Measurements from ENCODE around the gene ENG. TPM values are rescaled to one million over a fixed set of nuclear protein-coding genes. Genes with fewer than 3 reads are reported as not detected.
"Not testable (repeated sequence)": the region's sequence is repeated elsewhere in the genome, so short reads cannot be mapped to it uniquely, and the experiment has no call there.

ENG gene
- total RNA-seq, 2 donors from 2014 or later = 132 to 392 TPM

DNA sequence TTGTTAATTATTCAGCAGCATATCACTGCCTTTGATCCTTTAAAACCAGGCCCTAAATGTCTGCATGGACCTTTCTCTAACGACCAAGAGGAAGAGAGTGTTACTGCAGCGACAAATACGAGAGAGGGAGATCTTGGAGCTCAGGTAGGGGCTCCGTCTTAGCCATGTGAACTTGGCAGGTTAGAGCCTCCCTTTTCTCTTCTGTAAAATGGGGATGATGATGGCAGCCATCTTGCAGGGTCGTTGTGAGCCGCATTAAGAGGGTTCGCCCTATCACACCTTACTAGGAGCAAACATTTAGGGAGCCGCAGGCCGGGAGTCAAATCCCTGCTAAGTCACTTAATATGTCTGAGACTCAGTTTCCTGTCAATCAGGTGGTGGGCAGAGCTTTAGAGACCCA, 1.6 kb downstream of the ENG start:
- no peak for DNase-seq
- no peak for ATAC-seq
- intact Hi-C loops (cut with DNase I) = no loop called here

DNA sequence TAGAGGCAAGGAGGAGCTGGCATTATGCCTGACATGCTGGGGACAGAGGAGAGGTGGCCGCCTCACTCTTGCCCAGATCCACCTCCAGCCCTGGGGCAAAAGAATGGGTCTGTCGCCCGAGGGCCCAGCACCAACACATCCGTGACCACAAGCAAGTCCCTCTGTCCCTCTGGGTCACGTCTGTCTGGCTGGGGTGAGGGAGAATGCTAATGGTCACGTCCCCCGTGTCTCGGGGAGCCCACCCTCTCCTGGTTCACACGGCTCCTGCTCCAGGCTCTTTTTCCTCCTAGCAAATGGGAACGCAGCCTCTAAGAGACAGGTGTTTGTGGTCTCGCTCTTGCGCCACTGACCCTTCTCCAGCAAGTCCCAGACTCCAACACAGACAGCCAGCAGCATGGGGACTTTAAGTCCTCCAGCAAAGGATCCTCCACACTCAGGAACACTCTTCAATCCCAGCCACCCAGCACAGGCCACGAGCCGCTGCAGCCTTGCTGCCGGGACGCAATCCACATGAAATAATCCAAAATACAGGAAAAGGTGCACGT, 4.1 kb downstream of the ENG start:
- ATAC-seq (no peak), DNase-seq (no peak)
- intact Hi-C loops (cut with DNase I) = no loop called here

DNA sequence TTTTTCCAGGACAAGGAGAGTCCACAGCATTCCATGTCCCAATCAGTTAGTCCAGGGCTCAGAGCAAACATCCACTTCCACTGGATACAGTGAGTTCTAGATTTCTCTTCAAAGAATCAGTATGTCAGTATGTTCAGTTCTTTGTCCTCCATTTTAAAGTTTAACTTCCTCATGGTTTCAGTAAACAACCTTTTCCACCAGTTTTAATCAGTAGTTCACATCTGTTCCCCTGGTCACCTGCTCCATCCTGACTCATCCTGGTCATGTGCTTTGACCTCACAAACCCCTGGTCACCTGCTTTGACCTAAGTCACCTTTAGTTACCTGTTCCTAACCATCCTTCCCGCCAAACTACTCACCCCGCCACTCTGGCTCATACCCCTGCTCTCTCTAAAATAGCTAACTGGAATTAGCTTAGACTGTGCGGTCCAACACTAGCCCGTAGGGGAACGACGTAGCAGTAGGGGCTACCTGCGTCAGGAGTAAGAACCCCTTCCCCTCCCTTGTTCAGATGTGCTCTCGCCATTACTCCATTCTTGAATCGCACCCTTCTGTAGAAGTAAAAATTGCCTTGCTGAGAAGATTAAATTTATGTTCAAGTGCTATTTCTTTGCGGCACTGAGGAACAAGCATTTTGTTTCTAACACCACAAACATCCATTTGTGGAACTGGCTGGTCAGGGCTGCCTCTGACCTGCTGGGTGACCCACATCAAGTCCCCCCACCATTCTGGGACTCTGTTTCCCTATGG, 5.5 kb downstream of the ENG start:
- no peak for ATAC-seq

DNA sequence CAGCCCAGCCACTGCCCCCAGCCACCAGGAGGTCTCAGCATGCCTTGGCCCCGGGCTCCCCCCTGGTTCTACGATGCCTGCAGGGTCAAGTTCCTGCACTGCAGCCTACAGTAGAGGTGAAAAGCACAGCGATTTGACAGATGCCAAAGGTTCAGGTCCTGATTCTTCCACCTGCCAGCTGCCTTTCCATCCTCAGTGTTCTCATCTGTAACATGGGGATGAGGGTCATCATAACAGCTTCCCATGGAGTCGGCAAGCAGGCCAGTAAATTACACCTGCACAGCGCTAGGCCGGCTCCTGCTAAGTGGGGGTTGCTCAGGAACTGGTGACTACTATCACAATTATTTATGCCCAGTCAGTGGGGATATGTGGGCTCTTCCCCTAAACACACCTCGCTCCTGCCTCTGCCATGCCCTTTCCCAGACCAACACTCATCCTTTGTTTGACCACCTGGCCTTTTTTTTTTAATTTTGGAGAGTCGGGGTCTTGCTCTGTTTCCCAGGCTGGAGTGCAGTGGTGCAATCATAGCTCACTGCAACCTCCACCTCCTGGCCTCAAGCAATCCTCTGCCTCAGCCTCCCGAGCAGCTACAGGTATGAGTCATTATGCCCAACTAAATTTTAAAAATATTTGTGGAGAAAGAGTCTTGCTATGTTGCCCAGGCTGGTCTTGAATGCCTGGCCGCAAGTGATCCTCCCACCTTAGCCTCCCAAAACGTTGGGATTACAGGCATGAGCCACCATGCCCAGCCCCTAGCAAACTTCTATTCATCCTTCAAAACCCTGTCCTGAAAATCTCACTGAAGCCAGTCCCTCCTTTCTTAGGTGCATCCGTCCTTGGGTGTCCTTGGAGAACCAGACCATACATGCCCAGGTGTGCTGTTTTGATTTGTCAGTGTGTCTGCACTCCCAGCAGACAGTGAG, 6.4 kb downstream of the ENG start:
- intact Hi-C loops (cut with DNase I) = no loop called here
- ATAC-seq (no peak), DNase-seq (no peak)

More for the DNA sequence above, 5.5 kb downstream of the ENG start:
- DNase-seq = no peak
- intact Hi-C loops (cut with DNase I) = no loop called here

DNA sequence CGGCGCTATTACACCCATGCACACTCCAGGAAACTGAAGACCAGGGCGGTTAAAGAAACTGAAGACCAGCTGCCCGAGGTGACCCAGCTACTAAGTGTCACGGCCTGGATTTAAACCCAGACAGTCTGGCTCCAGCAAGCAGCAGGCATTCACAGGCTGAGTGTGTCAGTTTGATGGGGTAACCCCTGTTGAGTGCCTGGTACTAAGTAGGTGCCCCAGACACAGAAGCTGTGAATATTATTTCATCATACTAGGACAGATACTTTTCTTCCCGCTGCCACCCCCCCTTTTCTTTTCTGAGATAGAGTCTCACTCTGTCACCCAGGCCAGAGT, 7.3 kb downstream of the ENG start:
- ATAC-seq = peak; percentile 39 to 60
- intact Hi-C loops (cut with DNase I) = no loop called here
- DNase-seq = peak; percentile 62

- intact Hi-C loops (cut with DNase I) = no loop called here
- DNase-seq (peak; percentile 75), ATAC-seq (peak; percentile 62 to 64)
These were observed 7.8 kb downstream of the ENG start for GRCh38 chr9:127846443-127847177.

DNA sequence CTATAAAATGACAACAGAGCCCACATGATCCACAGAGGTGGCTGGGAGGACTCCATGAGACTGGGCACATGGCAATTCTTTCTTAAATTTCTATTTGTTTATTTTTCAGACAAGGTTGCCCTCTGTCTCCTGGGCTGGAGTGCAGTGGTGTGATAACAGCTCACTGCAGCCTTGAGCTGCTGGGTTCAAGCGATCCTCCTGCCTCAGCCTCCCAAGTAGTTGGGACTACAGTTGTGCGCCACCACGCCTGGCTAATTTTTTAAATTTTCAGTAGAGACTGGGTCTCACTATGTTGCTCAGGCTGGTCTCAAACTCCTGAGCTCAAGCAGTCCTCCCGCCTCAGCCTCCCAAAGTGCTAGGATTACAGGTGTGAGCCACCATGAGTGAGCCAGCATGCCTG, 8.8 kb downstream of the ENG start:
- ATAC-seq; intact Hi-C loops (cut with DNase I); DNase-seq: not testable (repeated sequence)

DNA sequence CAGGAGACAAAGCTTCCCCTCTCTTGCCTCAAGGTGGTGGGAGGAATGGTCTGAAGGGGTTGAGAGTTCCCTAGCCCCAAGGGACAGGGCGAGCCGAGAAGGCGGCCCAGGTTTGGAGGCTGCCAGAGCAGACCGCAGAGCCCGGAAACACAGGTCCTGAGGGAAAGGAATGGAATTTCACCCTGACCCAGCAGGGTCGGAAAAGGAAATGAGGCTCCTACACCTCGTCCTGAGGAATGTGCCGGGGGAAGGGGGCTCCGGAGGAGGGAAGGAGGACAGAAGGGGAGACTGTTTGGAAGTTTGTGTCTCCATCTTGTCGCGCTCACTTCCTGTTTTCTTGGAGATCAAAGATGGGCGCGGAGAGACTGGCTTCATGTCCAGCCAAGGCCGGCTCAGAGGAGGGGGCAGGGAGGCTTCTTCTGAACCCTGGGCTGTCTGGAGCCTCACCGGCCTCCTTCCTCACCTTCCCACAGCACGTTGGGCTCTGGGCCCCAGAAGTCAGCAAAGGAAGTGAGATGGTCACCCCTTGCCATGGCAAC, 9.6 kb downstream of the ENG start:
- peak; percentile 39 to 51 for ATAC-seq

DNA sequence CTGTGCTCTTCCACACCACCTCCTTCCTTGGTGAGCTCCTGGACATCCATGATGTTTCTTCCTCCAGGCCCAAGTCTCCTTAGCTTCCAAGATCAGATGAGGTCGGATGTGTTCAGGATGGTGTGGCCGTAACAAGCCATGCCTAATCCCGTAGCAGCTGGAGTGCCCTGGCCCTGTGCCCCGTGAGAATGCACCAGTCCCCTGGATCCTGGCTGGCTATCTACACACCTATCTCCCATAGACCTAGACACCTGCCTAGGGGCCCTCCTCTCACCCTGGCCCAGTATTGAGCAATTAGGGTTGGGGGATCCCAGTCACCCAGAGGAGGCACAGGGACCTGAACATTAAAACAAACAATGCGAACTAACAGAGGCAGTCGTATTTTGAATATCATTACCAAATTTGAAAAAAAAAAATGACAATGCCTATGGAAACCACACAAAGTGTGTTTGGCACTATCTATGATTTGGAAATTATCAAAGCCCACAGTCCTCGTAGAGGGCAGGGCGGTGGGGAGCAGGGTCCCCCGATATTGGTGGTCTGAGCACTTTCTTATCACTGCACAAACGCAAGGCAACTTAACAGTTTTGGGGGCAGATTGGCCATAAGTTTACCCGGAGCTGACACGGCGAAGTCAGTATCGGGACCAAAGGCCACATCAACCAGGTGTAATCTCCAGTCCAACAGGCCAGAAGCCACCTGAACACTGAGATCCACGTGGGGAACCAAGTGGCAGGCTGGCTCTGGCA, 13.2 kb downstream of the ENG start:
- intact Hi-C loops (cut with DNase I) = no loop called here
- ATAC-seq = no peak
- DNase-seq = no peak

More for the DNA sequence above, 9.6 kb downstream of the ENG start:
- intact Hi-C loops (cut with DNase I) = no loop called here
- DNase-seq = peak; percentile 77

- intact Hi-C loops (cut with DNase I) = no loop called here
- ATAC-seq = peak; percentile 72 to 88
- peak; percentile 95 for DNase-seq
These were observed 15.9 kb downstream of the ENG start for GRCh38 chr9:127838375-127839078.

GRCh38 chr9:127837346-127837745, 17.1 kb downstream of the ENG start:
- no peak for ATAC-seq
- intact Hi-C loops (cut with DNase I) = no loop called here
- DNase-seq = peak; percentile 66

DNA sequence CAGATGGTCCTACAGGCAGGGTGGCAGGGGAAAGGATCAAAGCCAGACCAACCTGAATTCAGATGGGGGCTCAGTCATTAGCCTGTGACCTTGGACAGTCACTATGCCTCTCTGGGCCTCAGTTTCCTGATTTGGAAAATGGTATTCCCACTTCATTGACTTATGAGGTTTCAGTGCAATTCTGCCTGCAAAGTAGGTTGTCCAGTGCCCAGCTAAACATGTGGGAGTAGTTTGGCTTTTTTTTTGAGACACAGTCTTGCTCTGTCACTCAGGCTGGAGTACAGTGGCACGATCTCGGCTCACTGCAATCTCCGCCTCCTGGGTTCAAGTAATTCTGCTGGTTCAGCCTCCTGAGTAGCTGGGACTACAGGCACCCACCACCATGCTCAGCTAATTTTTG, 17.9 kb downstream of the ENG start:
- DNase-seq; ATAC-seq; intact Hi-C loops (cut with DNase I): not testable (repeated sequence)

- intact Hi-C loops (cut with DNase I) = no loop called here
- DNase-seq (peak; percentile 75), ATAC-seq (peak; percentile 18 to 29)
These were observed 18.4 kb downstream of the ENG start for GRCh38 chr9:127835991-127836516.

GRCh38 chr9:127833555-127833954, 20.9 kb downstream of the ENG start:
- intact Hi-C loops (cut with DNase I) = no loop called here
- ATAC-seq (no peak), DNase-seq (no peak)

- intact Hi-C loops (cut with DNase I) = no loop called here
- no peak for DNase-seq
- ATAC-seq = no peak
These were observed 22.2 kb downstream of the ENG start for GRCh38 chr9:127832248-127832647.

DNA sequence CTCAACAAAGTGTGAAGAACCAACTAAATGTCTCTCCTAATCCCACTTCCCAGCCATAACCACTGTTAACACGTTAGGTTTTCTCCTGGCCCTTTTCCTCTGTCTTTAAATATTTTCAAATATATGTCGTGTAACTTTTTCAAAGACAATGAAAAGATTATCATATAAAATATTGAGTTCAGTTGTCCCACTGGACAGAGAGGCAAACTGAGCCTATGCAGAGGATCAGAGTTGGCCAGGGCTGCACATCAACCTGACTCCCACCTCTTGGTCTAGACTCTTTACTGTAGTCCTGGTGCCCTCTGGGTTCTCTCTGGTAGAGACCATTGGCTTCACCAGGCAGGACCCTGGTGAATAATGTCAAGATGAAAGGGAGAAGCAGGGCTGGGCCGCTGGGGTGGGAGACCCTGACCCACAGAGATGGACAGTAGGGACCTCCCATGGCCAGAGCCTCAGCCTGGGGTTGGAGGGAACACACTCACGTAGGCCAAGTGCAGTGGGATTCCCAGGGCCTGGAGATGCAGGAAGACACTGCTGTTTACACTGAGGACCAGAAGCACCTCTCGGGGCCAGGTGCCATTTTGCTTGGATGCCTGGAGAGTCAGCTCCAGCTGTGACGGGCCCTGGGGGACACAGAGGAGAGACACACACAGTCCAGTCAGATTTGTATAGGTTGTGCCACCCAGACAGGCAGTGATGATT, 25.1 kb downstream of the ENG start:
- intact Hi-C loops (cut with DNase I) = loop anchor here in 1 of 2 donors (5.0 kb wide), 1 partner anchor 38 kb away; no protein-coding TSS in a partner anchor
- DNase-seq (no peak), ATAC-seq (no peak)
